ENCODE results near the gene ARHGAP26.
A peak's percentile ranks its signal among the peaks of the same experiment; 100 is the strongest.

The ARHGAP26 gene

DNA sequence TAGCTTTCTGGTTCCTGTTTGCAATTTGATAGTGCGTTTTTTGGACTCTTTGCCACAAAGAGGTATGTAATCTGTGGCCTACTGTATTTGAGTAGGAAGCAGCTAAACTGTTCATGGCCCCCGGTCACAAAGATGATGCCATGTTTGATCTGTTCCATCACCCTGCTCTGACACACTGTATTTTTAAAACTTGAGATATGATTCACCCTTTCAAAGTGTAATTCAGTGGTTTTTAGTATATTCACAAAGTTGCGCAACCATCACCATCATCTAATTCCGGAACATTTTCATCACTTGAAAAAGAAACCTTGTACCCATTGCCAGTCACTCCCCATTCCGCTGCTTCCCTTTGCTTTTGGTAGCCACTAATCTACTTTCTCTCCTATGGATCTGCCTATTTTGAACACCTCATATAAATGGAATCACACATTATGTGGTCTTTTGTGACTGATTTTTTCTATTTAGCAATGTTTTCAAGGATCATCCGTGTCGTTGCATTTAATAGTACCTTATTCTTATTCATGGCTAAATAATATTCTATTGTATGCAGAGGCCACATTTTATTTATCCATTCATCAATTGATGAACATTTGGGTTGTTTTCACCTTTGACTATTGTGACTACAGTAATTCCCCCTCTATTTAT is 491.7 kb downstream of the ARHGAP26 start:
- TF ChIP-seq, protein P1, sequence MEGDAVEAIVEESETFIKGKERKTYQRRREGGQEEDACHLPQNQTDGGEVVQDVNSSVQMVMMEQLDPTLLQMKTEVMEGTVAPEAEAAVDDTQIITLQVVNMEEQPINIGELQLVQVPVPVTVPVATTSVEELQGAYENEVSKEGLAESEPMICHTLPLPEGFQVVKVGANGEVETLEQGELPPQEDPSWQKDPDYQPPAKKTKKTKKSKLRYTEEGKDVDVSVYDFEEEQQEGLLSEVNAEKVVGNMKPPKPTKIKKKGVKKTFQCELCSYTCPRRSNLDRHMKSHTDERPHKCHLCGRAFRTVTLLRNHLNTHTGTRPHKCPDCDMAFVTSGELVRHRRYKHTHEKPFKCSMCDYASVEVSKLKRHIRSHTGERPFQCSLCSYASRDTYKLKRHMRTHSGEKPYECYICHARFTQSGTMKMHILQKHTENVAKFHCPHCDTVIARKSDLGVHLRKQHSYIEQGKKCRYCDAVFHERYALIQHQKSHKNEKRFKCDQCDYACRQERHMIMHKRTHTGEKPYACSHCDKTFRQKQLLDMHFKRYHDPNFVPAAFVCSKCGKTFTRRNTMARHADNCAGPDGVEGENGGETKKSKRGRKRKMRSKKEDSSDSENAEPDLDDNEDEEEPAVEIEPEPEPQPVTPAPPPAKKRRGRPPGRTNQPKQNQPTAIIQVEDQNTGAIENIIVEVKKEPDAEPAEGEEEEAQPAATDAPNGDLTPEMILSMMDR (IDR thresholded peaks at IDR 0.05; ENCODE audit: insufficient read depth, low read depth, low read length, missing control alignments) = no peak
- H3K4me3 ChIP-seq (ENCODE audit: low read depth, low read length) = no peak overlapping the region
- no peak for DNase-seq (ENCODE audit: low read depth)

DNA sequence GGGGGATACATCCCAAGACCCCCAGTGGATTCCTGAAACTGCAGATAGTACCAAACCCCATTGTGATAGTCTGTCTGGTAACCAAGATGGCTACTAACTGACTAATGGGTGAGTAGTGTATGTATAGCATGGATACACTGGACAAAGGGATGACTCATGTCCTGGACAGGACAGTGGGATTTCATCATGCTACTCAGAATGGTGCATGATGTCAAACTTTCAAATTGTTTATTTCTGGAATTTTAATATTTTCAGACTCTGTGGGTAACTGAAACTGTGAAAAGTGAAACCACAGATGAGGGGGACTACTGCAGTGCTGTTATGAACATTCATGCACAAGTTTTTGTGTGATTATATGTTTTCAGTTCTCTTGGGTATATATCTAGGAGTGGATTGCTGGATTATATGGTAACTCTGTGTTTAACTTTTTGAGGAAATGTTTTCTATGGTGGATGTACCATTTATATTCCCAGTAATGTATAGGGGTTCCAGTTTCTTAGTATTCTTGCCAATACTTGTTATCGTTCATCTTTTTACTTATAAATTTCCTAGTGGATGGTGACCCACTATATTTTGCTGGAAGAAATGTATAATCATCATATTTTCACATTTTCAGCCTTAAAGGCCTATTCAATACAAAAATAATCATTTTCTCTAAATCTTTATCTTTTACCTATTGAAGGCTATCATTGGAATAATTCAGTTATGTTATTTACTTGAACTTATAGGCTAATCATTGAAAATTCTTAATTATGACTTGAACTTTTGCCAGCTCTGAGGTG is 492.4 kb downstream of the ARHGAP26 start:
- peak; percentile 63 for DNase-seq (ENCODE audit: low read depth)

GRCh38 chr5:143263272-143263810 is 493.2 kb downstream of the ARHGAP26 start:
- TF ChIP-seq, protein P1 (IDR thresholded peaks at IDR 0.05; ENCODE audit: insufficient read depth, low read depth, low read length, missing control alignments) = no peak
- no peak for DNase-seq (ENCODE audit: low read depth)
- no peak overlapping the region for H3K4me3 ChIP-seq (ENCODE audit: low read depth, low read length)

More for the DNA sequence above, 492.4 kb downstream of the ARHGAP26 start:
- no peak overlapping the region for H3K4me3 ChIP-seq (ENCODE audit: low read depth, low read length)
- TF ChIP-seq, protein P1 (IDR thresholded peaks at IDR 0.05; ENCODE audit: insufficient read depth, low read depth, low read length, missing control alignments) = no peak

- DNase-seq (ENCODE audit: low read depth) = no peak
- no peak overlapping the region for H3K4me3 ChIP-seq (ENCODE audit: low read depth, low read length)
- TF ChIP-seq, protein P1 (IDR thresholded peaks at IDR 0.05; ENCODE audit: insufficient read depth, low read depth, low read length, missing control alignments) = no peak
Measured at GRCh38 chr5:143265995-143266394, 495.8 kb downstream of the ARHGAP26 start.

DNA sequence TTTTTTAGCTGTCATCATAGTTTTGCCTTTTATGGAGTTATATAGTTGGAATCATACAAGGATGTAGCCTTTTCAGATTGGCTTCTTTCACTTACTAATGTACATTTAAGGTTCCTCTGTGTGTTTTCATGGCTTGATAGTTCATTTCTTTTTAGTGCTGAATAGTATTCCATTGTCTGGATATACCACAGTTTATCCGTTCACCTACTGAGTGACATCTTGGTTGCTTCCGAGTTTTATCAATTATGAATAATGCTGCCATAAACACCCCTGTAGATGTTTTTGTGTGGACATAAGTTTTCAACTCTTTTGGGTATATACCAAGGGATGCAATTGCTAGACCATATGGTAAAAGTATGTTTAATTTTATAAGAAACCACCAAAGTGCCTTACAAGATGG is 497.0 kb downstream of the ARHGAP26 start:
- no peak overlapping the region for H3K4me3 ChIP-seq (ENCODE audit: low read depth, low read length)
- TF ChIP-seq, protein P1 (IDR thresholded peaks at IDR 0.05; ENCODE audit: insufficient read depth, low read depth, low read length, missing control alignments) = no peak
- no peak for DNase-seq (ENCODE audit: low read depth)

GRCh38 chr5:143268388-143268787 is 498.2 kb downstream of the ARHGAP26 start:
- DNase-seq (ENCODE audit: low read depth) = no peak
- H3K4me3 ChIP-seq (ENCODE audit: low read depth, low read length) = no peak overlapping the region
- TF ChIP-seq, protein P1 (IDR thresholded peaks at IDR 0.05; ENCODE audit: insufficient read depth, low read depth, low read length, missing control alignments) = no peak
